ENCODE results near the gene RFESD. TPM values are rescaled to one million over a fixed set of nuclear protein-coding genes. Genes with fewer than 3 reads are reported as not detected.

RFESD gene
- 0.58 and 2.1 TPM in 2 replicates for total RNA-seq

DNA sequence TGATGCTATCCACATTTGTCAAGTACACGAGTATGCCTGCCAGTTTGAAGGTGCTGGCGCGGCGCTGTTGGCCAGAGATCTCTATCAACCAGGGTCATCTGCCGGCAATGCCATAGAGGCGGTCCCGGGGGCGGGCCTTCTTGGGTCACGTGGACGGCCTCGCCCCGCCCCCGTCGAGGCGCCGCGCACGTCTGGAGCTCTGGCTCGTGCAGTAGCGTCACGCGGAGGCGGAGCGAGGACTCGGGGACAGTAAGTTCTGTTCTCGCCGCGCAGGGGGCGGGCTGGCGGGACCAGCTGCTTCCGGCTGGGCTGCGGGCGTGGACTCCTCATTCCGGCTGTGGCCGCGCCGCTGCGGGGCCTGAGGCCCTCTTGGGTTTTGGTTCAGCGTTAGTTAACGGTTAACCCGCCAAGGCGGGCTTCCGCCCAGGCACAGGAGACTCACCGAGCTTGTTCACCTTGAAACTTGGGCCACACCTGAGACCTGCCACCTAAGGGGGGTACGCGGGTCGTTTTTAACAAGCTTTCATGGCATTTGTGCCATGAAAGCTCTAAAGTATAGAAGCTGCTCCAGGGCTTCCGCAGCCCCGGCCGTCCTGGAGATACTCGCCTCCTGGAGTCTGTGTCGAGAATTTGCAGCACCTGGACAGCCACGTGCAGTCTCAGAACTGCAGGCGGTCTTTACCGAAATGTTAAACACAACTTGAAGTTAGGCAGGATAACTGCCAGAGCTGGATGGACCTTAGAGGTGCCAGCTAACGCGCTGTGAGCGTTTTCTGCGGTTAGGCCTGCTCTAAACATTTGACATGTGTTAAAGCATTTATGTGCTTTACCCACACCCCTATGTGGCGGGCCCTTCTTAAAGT, at the start of gene RFESD:
RFESD (plus strand) TSS at position 209 of the 863 bp plus-strand sequence. CDS start 5,495 bp downstream, outside the sequence.

DNA sequence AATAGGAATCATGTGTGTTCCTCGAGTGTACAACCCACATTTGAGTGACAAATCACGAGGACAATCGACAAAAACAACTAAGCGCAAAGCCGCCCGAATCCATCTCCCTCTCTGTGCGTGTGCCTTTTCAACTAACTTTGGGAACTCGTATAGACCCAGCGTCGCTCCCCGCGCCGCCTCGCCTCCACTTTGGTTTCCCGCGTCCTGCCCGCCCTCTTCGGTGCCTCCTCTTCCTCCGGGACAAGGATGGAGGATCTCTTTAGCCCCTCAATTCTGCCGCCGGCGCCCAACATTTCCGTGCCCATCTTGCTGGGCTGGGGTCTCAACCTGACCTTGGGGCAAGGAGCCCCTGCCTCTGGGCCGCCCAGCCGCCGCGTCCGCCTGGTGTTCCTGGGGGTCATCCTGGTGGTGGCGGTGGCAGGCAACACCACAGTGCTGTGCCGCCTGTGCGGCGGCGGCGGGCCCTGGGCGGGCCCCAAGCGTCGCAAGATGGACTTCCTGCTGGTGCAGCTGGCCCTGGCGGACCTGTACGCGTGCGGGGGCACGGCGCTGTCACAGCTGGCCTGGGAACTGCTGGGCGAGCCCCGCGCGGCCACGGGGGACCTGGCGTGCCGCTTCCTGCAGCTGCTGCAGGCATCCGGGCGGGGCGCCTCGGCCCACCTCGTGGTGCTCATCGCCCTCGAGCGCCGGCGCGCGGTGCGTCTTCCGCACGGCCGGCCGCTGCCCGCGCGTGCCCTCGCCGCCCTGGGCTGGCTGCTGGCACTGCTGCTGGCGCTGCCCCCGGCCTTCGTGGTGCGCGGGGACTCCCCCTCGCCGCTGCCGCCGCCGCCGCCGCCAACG, 26.3 kb upstream of the RFESD start, which contains the start of gene GPR150:
GPR150 (plus strand) TSS at position 58 of the 840 bp plus-strand sequence; CDS start at position 247, 189 bp downstream.

DNA sequence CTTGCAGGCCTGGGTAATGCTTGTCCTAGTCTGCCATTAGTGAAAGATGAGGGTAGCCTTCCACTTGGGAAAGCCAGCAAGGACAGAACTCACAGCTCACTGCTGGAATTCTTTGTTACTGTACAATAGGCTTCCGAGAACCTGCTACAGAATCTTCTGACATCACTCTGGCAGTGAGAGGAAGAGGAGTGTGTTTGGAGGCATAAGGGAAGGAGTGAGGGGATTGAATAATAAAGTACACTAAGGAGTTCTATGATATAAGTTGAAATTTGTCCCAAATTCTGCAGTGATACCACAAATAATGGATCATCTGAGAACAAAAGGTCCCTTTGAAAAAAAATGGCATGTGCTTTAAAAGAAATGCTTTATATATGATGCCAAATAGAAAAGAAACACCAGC, 36.3 kb downstream of the RFESD start, which contains the start of gene SPATA9:
SPATA9 (minus strand) TSS at position 101 of the 400 bp plus-strand sequence. CDS start 137 bp downstream, outside the sequence.

Other genes with a start within 250 kb of the RFESD start
- 72.4 and 87.9 TPM in 2 replicates for gene SKIC3, start 91.8 kb upstream of the RFESD start, total RNA-seq
- 16.7 and 22.3 TPM in 2 replicates for gene ARSK, start 91.7 kb upstream of the RFESD start, total RNA-seq
- 0.18 and 0.86 TPM in 2 replicates for gene GPR150, start 26.7 kb upstream of the RFESD start, total RNA-seq
- gene SPATA9, start 36.2 kb downstream of the RFESD start, total RNA-seq, result not detected in 2 replicates
- gene RHOBTB3, start 84.6 kb downstream of the RFESD start, total RNA-seq, result 121 and 151 TPM in 2 replicates
- 417 and 468 TPM in 2 replicates for gene GLRX, start 175.9 kb downstream of the RFESD start, total RNA-seq